CD4-positive, alpha-beta memory T cell (primary cell): ENCODE results near the gene ZNF865. TPM values are rescaled to one million over a fixed set of nuclear protein-coding genes. Genes with fewer than 3 reads are reported as not detected.
A peak's percentile ranks its signal among the peaks of the same experiment; 100 is the strongest.

Experiments
- CTCF ChIA-PET: fragments of 350-600 bp; sonication (Branson Sonifier 250); formaldehyde crosslinking; loops from one replicate; lab custom pipeline; 2021; ENCODE audit warnings: inconsistent platforms; ENCODE audit not compliant: partially characterized antibody; lab: Charles Lee
- POLR2A ChIA-PET: fragments of 350-600 bp; sonication (Branson Sonifier 250); formaldehyde crosslinking; loops from one replicate; lab custom pipeline; 2021; ENCODE audit not compliant: partially characterized antibody; lab: Charles Lee
- DNase-seq, 5 donors: peaks; one replicate each; pipeline versions ENCODE4 v3.0.0 to v3.0.0-alpha.2; 2020 to 2022; ENCODE audit warnings: mixed read lengths in 1 of 5
- H3K27ac ChIP-seq: one replicate; pipeline ENCODE4 v1.7.0; 2013; ENCODE audit warnings: low read depth, low read length
- H3K27me3 ChIP-seq: 2 replicates; pipeline ENCODE4 v1.7.0; 2013; ENCODE audit warnings: mild to moderate bottlenecking, low read length, moderate library complexity; ENCODE audit not compliant: insufficient read depth
- H3K36me3 ChIP-seq: 2 replicates; pipeline ENCODE4 v1.7.0; 2013; ENCODE audit warnings: mild to moderate bottlenecking, low read length, moderate library complexity; ENCODE audit not compliant: insufficient read depth
- H3K4me1 ChIP-seq: 2 replicates; pipeline ENCODE4 v1.7.0; 2013; ENCODE audit warnings: mild to moderate bottlenecking, low read length, moderate library complexity; ENCODE audit not compliant: insufficient read depth
- H3K4me3 ChIP-seq, 2 donors: one replicate each; pipeline ENCODE4 v1.7.0; 2013; ENCODE audit warnings: low read length in 2 of 2, mild to moderate bottlenecking in 1 of 2
- H3K9me3 ChIP-seq, 2 donors: one replicate each; pipeline ENCODE4 v1.7.0; 2013; ENCODE audit warnings: low read length in 2 of 2, control low read depth in 1 of 2; ENCODE audit not compliant: control insufficient read depth in 1 of 2
- H3K27ac Mint-ChIP-seq, 7 donors: one replicate each; pipeline ENCODE4 v1.8.0; 2020 to 2021; ENCODE audit warnings: mixed read lengths in 7 of 7, mild to moderate bottlenecking in 6 of 7, inconsistent platforms in 3 of 7, moderate library complexity in 3 of 7
- H3K27me3 Mint-ChIP-seq, 2 donors: one replicate each; pipeline ENCODE4 v1.8.0; 2020 to 2021; ENCODE audit warnings: mixed read lengths in 2 of 2
- H3K36me3 Mint-ChIP-seq, 2 donors: one replicate each; pipeline ENCODE4 v1.8.0; 2020 to 2021; ENCODE audit warnings: mixed read lengths in 2 of 2, inconsistent platforms in 1 of 2, mild to moderate bottlenecking in 1 of 2
- H3K4me1 Mint-ChIP-seq, 4 donors: one replicate each; pipeline ENCODE4 v1.8.0; 2020 to 2021; ENCODE audit warnings: mixed read lengths in 4 of 4, mild to moderate bottlenecking in 1 of 4
- H3K4me3 Mint-ChIP-seq, 8 donors: one replicate each; pipeline ENCODE4 v1.8.0; 2020 to 2021; ENCODE audit warnings: mixed read lengths in 8 of 8, mild to moderate bottlenecking in 7 of 8, moderate library complexity in 6 of 8, inconsistent platforms in 3 of 8
- H3K9me3 Mint-ChIP-seq, 8 donors: one replicate each; pipeline ENCODE4 v1.8.0; 2020 to 2021; ENCODE audit warnings: mixed read lengths in 8 of 8, mild to moderate bottlenecking in 5 of 8, inconsistent platforms in 3 of 8, moderate library complexity in 1 of 8
- intact Hi-C: fragments of 100-400 bp; cut with micrococcal nuclease; formaldehyde crosslinking; loops from one replicate; pipeline ENCODE4 v1.15.1; 2023
- polyA plus RNA-seq, 2 donors: library from polyadenylated mRNA; unstranded; fragments of 300-500 nt; fragmentation: Illumina TruSeq; gene quantifications; one replicate each; pipeline ENCODE4 v1.2.3, GENCODE V29; 2021
- total RNA-seq, 2 experiments: library from RNA; stranded (reverse); gene quantifications; one replicate each; pipeline ENCODE4 v1.2.3, GENCODE V29; 2021

ZNF865 gene
- total and polyA plus RNA-seq, 4 experiments from 2014 or later, result 0.30 to 20.9 (median 20.3) TPM; not detected in 1

DNA sequence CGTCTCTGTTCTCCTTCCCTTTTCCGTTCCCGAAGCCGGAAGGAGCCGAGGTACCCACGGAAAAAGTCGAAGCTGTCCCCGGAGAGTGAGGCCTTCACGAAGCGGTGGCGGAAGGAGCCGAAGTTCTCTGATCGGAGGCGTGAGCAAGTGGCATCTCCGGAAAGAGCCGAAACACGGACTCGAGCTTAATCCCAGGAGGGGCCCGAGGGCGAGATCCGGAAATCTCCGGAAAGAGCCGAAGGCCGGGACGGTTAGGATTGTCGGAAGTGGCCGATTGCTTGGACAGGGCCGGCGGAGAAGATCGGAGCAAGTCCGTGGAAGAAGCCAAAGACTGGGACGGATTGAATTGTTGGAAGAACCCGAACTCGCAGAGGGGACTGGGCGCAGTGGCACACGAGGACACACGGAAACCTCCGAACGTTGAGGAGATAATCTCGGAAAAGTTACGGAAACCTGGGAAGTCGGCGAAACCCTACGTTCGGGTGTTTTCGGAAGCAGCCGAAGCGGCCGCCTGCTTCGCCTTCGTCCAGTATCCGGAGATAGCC lies 48.9 kb downstream of the ZNF865 start:
- no peaks in the 10 kb centered on the region for H3K27me3 ChIP-seq
- H3K4me3 ChIP-seq, result peak overlapping the region; percentile 86 to 87
- no peaks in the 10 kb centered on the region for H3K27me3 Mint-ChIP-seq
- H3K4me1 Mint-ChIP-seq, result peaks cover 20 to 60% (median 33%) of the 10 kb centered on the region in 4 donors
- ChIA-PET CTCF (interaction anchor here (0.6 to 2.1 kb wide), 12 partner anchors 10 to 150 kb away, joined by 3 to 12 read pairs (median 4); partner anchors contain the start of gene ZNF865), POLR2A (interaction anchor here (0.6 to 6.3 kb wide), 25 partner anchors 11 to 1465 kb away, joined by 3 to 91 read pairs (median 7); partner anchors contain the start of genes EPN1, FIZ1, HSPBP1 and KMT5C)
- DNase-seq, result peak in 4 of 5 donors; percentile 100
- peaks cover 3% of the 10 kb centered on the region for H3K36me3 ChIP-seq
- intact Hi-C loops, result loop anchor here (1.0 to 10.0 kb wide), 11 partner anchors 11 to 1550 kb away; partner anchors contain the start of genes FIZ1, HSPBP1, LENG8 and NDUFA3
- peak overlapping the region; percentile 96 to 100 (median 98) for H3K27ac Mint-ChIP-seq
- H3K9me3 Mint-ChIP-seq, result peaks cover 0 to 9% (median 0%) of the 10 kb centered on the region in 8 donors
- H3K36me3 Mint-ChIP-seq, result peaks cover 5 to 36% of the 10 kb centered on the region in 2 donors
- peak overlapping the region; percentile 99 for H3K27ac ChIP-seq
- H3K9me3 ChIP-seq, result no peaks in the 10 kb centered on the region
- H3K4me1 ChIP-seq, result peaks cover 45% of the 10 kb centered on the region
- peak overlapping the region; percentile 92 to 99 (median 94) for H3K4me3 Mint-ChIP-seq

DNA sequence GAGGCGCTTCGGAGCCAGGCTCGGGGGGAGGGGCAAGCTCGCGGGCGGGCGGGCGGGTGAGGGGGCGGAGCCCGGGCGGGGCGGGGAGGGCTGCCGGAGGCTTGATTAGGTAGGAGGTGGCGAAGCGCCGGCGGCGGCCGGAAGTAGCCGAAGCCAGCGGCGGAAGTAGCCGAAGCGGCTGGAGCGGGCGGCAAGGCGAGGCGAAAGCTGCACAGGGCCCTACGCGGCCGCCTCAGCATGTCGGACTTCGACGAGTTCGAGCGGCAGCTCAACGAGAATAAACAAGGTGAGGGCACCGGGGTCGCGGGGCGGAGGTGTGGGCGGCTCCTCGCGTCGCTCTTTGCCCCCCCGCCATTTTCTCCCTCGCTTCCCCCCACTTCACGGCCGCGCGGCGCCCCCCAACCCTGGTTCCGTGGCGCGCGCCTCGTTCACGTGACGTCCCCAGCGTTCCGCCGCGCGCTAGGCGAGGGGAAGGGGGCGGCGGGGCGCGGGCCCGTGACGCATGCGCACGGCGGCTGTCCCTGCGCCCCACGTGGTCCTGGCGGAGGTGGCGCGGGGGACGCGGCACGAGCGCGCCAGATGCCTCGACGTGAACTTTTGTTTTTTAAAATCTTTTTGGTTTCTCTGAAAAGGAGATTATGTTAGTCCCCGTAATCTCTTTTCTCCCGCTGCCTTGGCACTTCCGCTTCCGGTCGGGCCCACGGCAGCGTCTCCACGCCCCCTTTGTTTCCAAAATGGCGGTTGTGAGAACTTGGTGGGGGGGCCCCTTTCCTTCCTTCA lies 49.6 kb downstream of the ZNF865 start, which contains the start of gene U2AF2:
Gene U2AF2, plus strand, starts transcription at position 168 of the 780 bp plus-strand sequence. Its CDS starts 70 bp downstream, at position 238.
- Mint-ChIP-seq H3K36me3 (peaks cover 5 to 39% of the 10 kb centered on the region in 2 donors), H3K9me3 (peaks cover 0 to 9% (median 0%) of the 10 kb centered on the region in 8 donors), H3K27me3 (no peaks in the 10 kb centered on the region), H3K27ac (peak within 1 kb of the TSS; percentile 96 to 100 (median 99)), H3K4me1 (peaks cover 20 to 57% (median 34%) of the 10 kb centered on the region in 4 donors), H3K4me3 (peak within 1 kb of the TSS; percentile 92 to 99 (median 94))
- peaks cover 9% of the 10 kb centered on the region for H3K36me3 ChIP-seq
- H3K27me3 ChIP-seq, result no peaks in the 10 kb centered on the region
- no peaks in the 10 kb centered on the region for H3K9me3 ChIP-seq
- peak within 1 kb of the TSS; percentile 99 for H3K27ac ChIP-seq
- ChIA-PET CTCF (interaction anchor here (0.6 to 2.1 kb wide), 12 partner anchors 9 to 151 kb away, joined by 3 to 12 read pairs (median 4); partner anchors contain the start of gene ZNF865), POLR2A (interaction anchor here (0.6 to 6.3 kb wide), 23 partner anchors 12 to 1466 kb away, joined by 3 to 91 read pairs (median 7); partner anchors contain the start of genes EPN1, FIZ1, HSPBP1 and KMT5C)
- intact Hi-C loops, result loop anchor here (1.0 to 10.0 kb wide), 12 partner anchors 12 to 1550 kb away; partner anchors contain the start of genes EPN1, FIZ1, HSPBP1 and LENG8
- peaks cover 49% of the 10 kb centered on the region for H3K4me1 ChIP-seq
- peak within 1 kb of the TSS; percentile 86 to 87 for H3K4me3 ChIP-seq
- DNase-seq, result peak; percentile 87 to 97 (median 96)

DNA sequence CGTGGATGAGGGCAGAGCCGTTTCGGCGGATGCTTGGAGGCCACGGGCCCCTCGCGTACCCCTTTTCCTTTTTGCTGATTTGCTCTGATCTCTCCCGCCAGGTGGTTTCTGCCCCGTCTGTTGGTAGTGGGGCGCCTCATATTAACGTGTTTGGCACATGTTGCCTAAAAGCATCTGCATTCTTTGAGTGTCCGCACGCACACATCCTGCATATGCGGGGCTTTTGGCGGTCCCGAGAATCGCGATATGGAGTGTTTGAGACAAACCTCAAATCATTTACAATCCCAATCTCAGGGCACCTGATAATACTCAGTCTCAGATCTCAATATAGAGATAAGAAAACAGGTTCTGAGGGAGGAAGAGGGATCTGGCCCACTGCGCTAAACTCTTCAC lies 50.2 kb downstream of the ZNF865 start:
- Mint-ChIP-seq H3K36me3 (peaks cover 5 to 44% of the 10 kb centered on the region in 2 donors), H3K27me3 (no peaks in the 10 kb centered on the region), H3K4me3 (peak overlapping the region; percentile 91 to 99 (median 94)), H3K9me3 (peaks cover 0 to 9% (median 0%) of the 10 kb centered on the region in 8 donors), H3K4me1 (peaks cover 20 to 52% (median 35%) of the 10 kb centered on the region in 4 donors), H3K27ac (peak overlapping the region; percentile 96 to 99 (median 99))
- Histone ChIP-seq H3K4me3 (peak overlapping the region; percentile 69 to 73), H3K9me3 (no peaks in the 10 kb centered on the region), H3K36me3 (peaks cover 15% of the 10 kb centered on the region), H3K27me3 (no peaks in the 10 kb centered on the region), H3K27ac (peak overlapping the region; percentile 99), H3K4me1 (peaks cover 49% of the 10 kb centered on the region)
- DNase-seq, result no peak
- ChIA-PET CTCF (no interaction called here), POLR2A (interaction anchor here (1.7 to 6.3 kb wide), 6 partner anchors 11 to 49 kb away, joined by 5 to 84 read pairs (median 14); partner anchors contain the start of genes EPN1, ZNF581 and ZNF865)
- intact Hi-C loops, result loop anchor here (1.0 to 10.0 kb wide), 4 partner anchors 20 to 1551 kb away; partner anchors contain the start of genes EPN1, HSPBP1, LENG8 and NDUFA3

DNA sequence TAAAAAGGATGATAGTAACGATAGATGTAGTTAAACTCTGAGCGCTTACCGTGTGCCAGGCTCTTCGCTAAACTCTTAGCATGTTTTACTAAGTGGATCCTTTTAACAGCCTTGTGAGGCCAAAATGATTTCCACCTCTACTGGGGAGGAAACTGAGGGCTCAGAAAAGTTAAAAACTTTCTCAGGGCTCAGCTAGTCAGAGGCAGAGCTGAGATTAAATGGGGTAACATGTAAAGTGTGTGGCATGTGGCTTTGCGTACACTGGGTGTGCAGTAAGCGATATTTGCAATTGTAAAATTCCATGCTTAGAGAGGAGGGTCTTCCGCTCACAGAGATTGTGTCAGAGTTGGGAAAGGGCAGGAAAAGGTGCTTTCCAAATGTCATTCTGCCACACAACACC lies 51.1 kb downstream of the ZNF865 start:
- no peak for DNase-seq
- peaks cover 49% of the 10 kb centered on the region for H3K4me1 ChIP-seq
- Mint-ChIP-seq H3K27ac (peak overlapping the region; percentile 96 to 99 (median 99)), H3K36me3 (peaks cover 5 to 45% of the 10 kb centered on the region in 2 donors), H3K27me3 (no peaks in the 10 kb centered on the region), H3K4me1 (peaks cover 18 to 52% (median 35%) of the 10 kb centered on the region in 4 donors), H3K9me3 (peaks cover 0 to 9% (median 0%) of the 10 kb centered on the region in 8 donors), H3K4me3 (peak overlapping the region; percentile 91 to 99 (median 94))
- H3K9me3 ChIP-seq, result no peaks in the 10 kb centered on the region
- peak overlapping the region; percentile 99 for H3K27ac ChIP-seq
- POLR2A ChIA-PET, result interaction anchor here (0.5 to 6.3 kb wide), 8 partner anchors 11 to 1680 kb away, joined by 3 to 84 read pairs (median 8); partner anchors contain the start of genes EPN1, ZNF581 and ZNF784
- H3K27me3 ChIP-seq, result no peaks in the 10 kb centered on the region
- intact Hi-C loops, result loop anchor here (10.0 kb wide), 2 partner anchors 1212 to 1552 kb away; partner anchors contain the start of genes LENG8, NDUFA3 and OSCAR
- peaks cover 24% of the 10 kb centered on the region for H3K36me3 ChIP-seq
- CTCF ChIA-PET, result interaction anchor here (1.1 to 2.6 kb wide), 3 partner anchors 15 to 50 kb away, joined by 3 to 11 read pairs (median 4); no protein-coding TSS in a partner anchor
- peak overlapping the region; percentile 69 to 73 for H3K4me3 ChIP-seq

DNA sequence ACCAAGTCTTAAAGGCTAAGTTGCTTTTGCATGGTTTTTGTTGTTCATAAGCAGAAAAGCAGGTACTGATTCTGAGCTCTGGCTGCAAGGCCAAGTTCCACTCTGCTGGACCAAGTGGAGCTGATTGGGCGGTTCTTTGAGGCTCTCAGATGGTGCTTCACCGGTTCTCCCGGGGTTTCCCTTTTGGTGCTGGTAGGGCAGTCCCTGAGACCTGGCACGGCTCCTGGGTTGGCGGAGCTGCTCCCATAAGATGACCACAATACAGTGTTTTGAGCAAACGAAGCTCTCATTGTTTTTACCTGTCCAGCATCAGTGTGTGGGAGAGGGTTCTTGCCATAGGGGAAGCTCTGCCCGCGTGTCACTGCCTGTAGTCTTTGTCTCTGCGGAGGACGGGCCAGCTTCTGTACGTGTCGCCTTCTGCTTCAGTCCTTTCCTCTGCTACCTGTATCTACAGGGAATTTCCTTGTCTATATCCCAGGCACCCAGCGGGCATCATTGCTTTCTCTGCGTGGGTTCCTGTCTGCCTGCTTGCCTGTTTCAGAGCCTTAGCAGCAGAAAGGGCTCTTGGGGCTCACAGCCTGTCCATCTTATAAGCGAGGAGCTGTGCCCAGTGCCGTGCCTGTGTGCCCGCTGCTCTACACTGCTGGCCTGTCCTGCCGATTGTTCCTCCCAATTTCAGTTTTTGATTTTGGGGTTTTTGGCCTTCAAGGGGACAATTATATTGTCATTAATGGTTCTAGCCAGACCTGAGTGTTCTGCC lies 51.7 kb downstream of the ZNF865 start:
- H3K9me3 Mint-ChIP-seq, result peaks cover 0 to 9% (median 0%) of the 10 kb centered on the region in 8 donors
- intact Hi-C loops, result loop anchor here (10.0 kb wide), 2 partner anchors 1212 to 1552 kb away; partner anchors contain the start of genes LENG8, NDUFA3 and OSCAR
- peak overlapping the region; percentile 91 to 99 (median 94) for H3K4me3 Mint-ChIP-seq
- Histone ChIP-seq H3K27me3 (no peaks in the 10 kb centered on the region), H3K4me3 (peak overlapping the region; percentile 69 to 73), H3K4me1 (peaks cover 49% of the 10 kb centered on the region), H3K27ac (peak overlapping the region; percentile 99), H3K36me3 (peaks cover 30% of the 10 kb centered on the region), H3K9me3 (no peaks in the 10 kb centered on the region)
- peak overlapping the region; percentile 84 to 99 (median 96) for H3K27ac Mint-ChIP-seq
- ChIA-PET CTCF (interaction anchor here (0.6 to 2.6 kb wide), 5 partner anchors 14 to 516 kb away, joined by 3 to 11 read pairs (median 4); no protein-coding TSS in a partner anchor), POLR2A (interaction anchor here (0.5 to 6.3 kb wide), 8 partner anchors 10 to 1681 kb away, joined by 3 to 84 read pairs (median 8); partner anchors contain the start of genes EPN1, ZNF581 and ZNF784)
- H3K4me1 Mint-ChIP-seq, result peaks cover 22 to 58% (median 36%) of the 10 kb centered on the region in 4 donors
- H3K36me3 Mint-ChIP-seq, result peaks cover 10 to 51% of the 10 kb centered on the region in 2 donors
- H3K27me3 Mint-ChIP-seq, result no peaks in the 10 kb centered on the region
- DNase-seq, result peak in 1 of 5 donors; percentile 58
